ENCODE data around the gene CDC73.

GRCh38 chr1:193113992-193114332 is 7.9 kb upstream of the CDC73 start:
- TF ChIP-seq REST (IDR thresholded peaks at IDR 0.05; ENCODE audit: insufficient read depth in 1 of 2, low read depth in 2 of 2, low read length in 1 of 2) (no peak), CTCF (IDR thresholded peaks at IDR 0.05) (no peak), TCF7L2 (IDR thresholded peaks at IDR 0.05; ENCODE audit: low read depth, low read length) (no peak), SIN3A (IDR thresholded peaks at IDR 0.05; ENCODE audit: borderline replicate concordance, insufficient read depth, low read depth, low read length) (no peak), POLR2AphosphoS5 (IDR thresholded peaks at IDR 0.05; ENCODE audit: low read depth, low read length) (no peak)
